ENCODE measurements around the gene CSMD2.
"Not testable (repeated sequence)": the region's sequence is repeated elsewhere in the genome, so short reads cannot be mapped to it uniquely, and the experiment has no call there.

The CSMD2 gene

GRCh38 chr1:34108269-34108668 lies 56.8 kb downstream of the CSMD2 start:
- DNase-seq, result no peak

GRCh38 chr1:34101151-34101550 lies 63.9 kb downstream of the CSMD2 start:
- no peak for DNase-seq

- DNase-seq, result no peak
Measured at GRCh38 chr1:34100332-34100731, 64.7 kb downstream of the CSMD2 start.

GRCh38 chr1:34092399-34092798 lies 72.6 kb downstream of the CSMD2 start:
- DNase-seq, result not testable (repeated sequence)

- DNase-seq, result no peak
Measured at GRCh38 chr1:34089731-34090130, 75.3 kb downstream of the CSMD2 start.

GRCh38 chr1:34087986-34088385 lies 77.0 kb downstream of the CSMD2 start:
- DNase-seq, result no peak

- no peak for DNase-seq
Measured at GRCh38 chr1:34086561-34086960, 78.5 kb downstream of the CSMD2 start.

GRCh38 chr1:34083974-34084373 lies 81.1 kb downstream of the CSMD2 start:
- DNase-seq, result no peak

- not testable (repeated sequence) for DNase-seq
Measured at GRCh38 chr1:34082085-34082670, 82.9 kb downstream of the CSMD2 start.

GRCh38 chr1:34078383-34078782 lies 86.6 kb downstream of the CSMD2 start:
- DNase-seq, result no peak

GRCh38 chr1:34075576-34075975 lies 89.5 kb downstream of the CSMD2 start:
- no peak for DNase-seq

GRCh38 chr1:34073028-34073695 lies 91.9 kb downstream of the CSMD2 start:
- no peak for DNase-seq

- DNase-seq, result no peak
Measured at GRCh38 chr1:34070201-34070836, 94.7 kb downstream of the CSMD2 start.

- no peak for DNase-seq
Measured at GRCh38 chr1:34066981-34067603, 97.9 kb downstream of the CSMD2 start.

- no peak for DNase-seq
Measured at GRCh38 chr1:34066166-34066565, 98.9 kb downstream of the CSMD2 start.

- no peak for DNase-seq
Measured at GRCh38 chr1:34065498-34065897, 99.5 kb downstream of the CSMD2 start.

- DNase-seq, result no peak
Measured at GRCh38 chr1:34060901-34061415, 104.1 kb downstream of the CSMD2 start.

- no peak for DNase-seq
Measured at GRCh38 chr1:34060187-34060730, 104.8 kb downstream of the CSMD2 start.

- DNase-seq, result no peak
Measured at GRCh38 chr1:34057347-34058130, 107.5 kb downstream of the CSMD2 start.

- no peak for DNase-seq
Measured at GRCh38 chr1:34055818-34056217, 109.2 kb downstream of the CSMD2 start.

- no peak for DNase-seq
Measured at GRCh38 chr1:34054920-34055319, 110.1 kb downstream of the CSMD2 start.

GRCh38 chr1:34053660-34054059 lies 111.4 kb downstream of the CSMD2 start:
- DNase-seq, result no peak

GRCh38 chr1:34052565-34052964 lies 112.5 kb downstream of the CSMD2 start:
- no peak for DNase-seq
